Stomach (tissue), 4 donors: ENCODE data around the gene ERICH3.

Experiments used
- CTCF ChIP-seq, 7 experiments: fragments of 450-650 bp in 4 of 7; fragments of 200-600 bp in 3 of 7; sonication (generic) in 3 of 7; IDR thresholded peaks; one replicate each; pipeline ENCODE4 v1.5.1; 2016 to 2019; ENCODE audit warnings: antibody characterized with exemption in 7 of 7, control low read depth in 2 of 7, mild to moderate bottlenecking in 1 of 7
- POLR2AphosphoS5 ChIP-seq, 3 donors: sonication (generic); formaldehyde crosslinking; IDR thresholded peaks; one replicate each; pipeline ENCODE4 v1.6.1; 2016; ENCODE audit warnings: antibody characterized with exemption in 3 of 3

GRCh38 chr1:74534241-74534640, 139.4 kb downstream of the ERICH3 start:
- TF ChIP-seq CTCF (IDR thresholded peaks at IDR 0.05) (no peak), POLR2AphosphoS5 (IDR thresholded peaks at IDR 0.05) (no peak)
